Measurements from ENCODE around the gene OBP2A.

- TF ChIP-seq SRF (IDR thresholded peaks at IDR 0.05; ENCODE audit: low read depth in 2 of 2, low read length in 2 of 2) (no peak), RFX5 (IDR thresholded peaks at IDR 0.05; ENCODE audit: low read depth, low read length) (no peak), CTCF (IDR thresholded peaks at IDR 0.05 in 2 of 3, conservative IDR thresholded peaks at IDR 0.05 in 1 of 3; ENCODE audit: control insufficient read depth in 2 of 3, extremely low read depth in 1 of 3, insufficient read depth in 1 of 3, low read depth in 3 of 3, low read length in 3 of 3) (peak; percentile 71 to 90 (median 80)), POLR2A (IDR thresholded peaks at IDR 0.05; ENCODE audit: low read depth, low read length) (peak; percentile 65), ZBTB4 (CRISPR knock-in tag; IDR thresholded peaks at IDR 0.05) (no peak), RAD21 (IDR thresholded peaks at IDR 0.05; ENCODE audit: insufficient read depth, low read depth, low read length) (no peak), FOXM1 (IDR thresholded peaks at IDR 0.05; ENCODE audit: low read depth, low read length) (no peak), CUX1 (IDR thresholded peaks at IDR 0.05; ENCODE audit: insufficient replicate concordance, low read depth, low read length) (no peak), NFYB (IDR thresholded peaks at IDR 0.05; ENCODE audit: insufficient read depth, low read depth, low read length) (no peak)
- TF ChIP-seq, protein P1, sequence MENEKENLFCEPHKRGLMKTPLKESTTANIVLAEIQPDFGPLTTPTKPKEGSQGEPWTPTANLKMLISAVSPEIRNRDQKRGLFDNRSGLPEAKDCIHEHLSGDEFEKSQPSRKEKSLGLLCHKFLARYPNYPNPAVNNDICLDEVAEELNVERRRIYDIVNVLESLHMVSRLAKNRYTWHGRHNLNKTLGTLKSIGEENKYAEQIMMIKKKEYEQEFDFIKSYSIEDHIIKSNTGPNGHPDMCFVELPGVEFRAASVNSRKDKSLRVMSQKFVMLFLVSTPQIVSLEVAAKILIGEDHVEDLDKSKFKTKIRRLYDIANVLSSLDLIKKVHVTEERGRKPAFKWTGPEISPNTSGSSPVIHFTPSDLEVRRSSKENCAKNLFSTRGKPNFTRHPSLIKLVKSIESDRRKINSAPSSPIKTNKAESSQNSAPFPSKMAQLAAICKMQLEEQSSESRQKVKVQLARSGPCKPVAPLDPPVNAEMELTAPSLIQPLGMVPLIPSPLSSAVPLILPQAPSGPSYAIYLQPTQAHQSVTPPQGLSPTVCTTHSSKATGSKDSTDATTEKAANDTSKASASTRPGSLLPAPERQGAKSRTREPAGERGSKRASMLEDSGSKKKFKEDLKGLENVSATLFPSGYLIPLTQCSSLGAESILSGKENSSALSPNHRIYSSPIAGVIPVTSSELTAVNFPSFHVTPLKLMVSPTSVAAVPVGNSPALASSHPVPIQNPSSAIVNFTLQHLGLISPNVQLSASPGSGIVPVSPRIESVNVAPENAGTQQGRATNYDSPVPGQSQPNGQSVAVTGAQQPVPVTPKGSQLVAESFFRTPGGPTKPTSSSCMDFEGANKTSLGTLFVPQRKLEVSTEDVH (IDR thresholded peaks at IDR 0.05; ENCODE audit: low read depth, partially characterized antibody): no peak
These were observed 41.4 kb upstream of the OBP2A start for GRCh38 chr9:135504262-135505243.

Data from GM12878 (cell line).